Thymus (tissue), 11 donors: ENCODE data around the gene GMIP. TPM values are rescaled to one million over a fixed set of nuclear protein-coding genes. Genes with fewer than 3 reads are reported as not detected.

Source experiments
- DNase-seq, 9 donors: peaks; one replicate each; pipeline ENCODE4 v3.0.0-alpha.2; 2013; ENCODE audit warnings: low spot score in 9 of 9, low read depth in 6 of 9, missing footprints in 1 of 9
- H3K27ac ChIP-seq, 2 donors: one replicate each; pipeline ENCODE4 v1.5.1; 2013; ENCODE audit warnings: control low read depth in 1 of 2, low read depth in 1 of 2, low read length in 1 of 2, mild to moderate bottlenecking in 1 of 2, moderate library complexity in 1 of 2
- H3K27me3 ChIP-seq, 2 donors: one replicate each; pipeline ENCODE4 v1.5.1; 2013; ENCODE audit warnings: low read length in 1 of 2; ENCODE audit not compliant: control insufficient read depth in 2 of 2, insufficient read depth in 1 of 2
- H3K36me3 ChIP-seq, 2 donors: one replicate each; pipeline ENCODE4 v1.5.1; 2013; ENCODE audit warnings: low read length in 1 of 2, mild to moderate bottlenecking in 1 of 2, moderate library complexity in 1 of 2; ENCODE audit not compliant: control insufficient read depth in 2 of 2, insufficient read depth in 2 of 2
- H3K4me1 ChIP-seq, 2 donors: one replicate each; pipeline ENCODE4 v1.5.1; 2013; ENCODE audit warnings: low read length in 2 of 2; ENCODE audit not compliant: control insufficient read depth in 2 of 2, insufficient read depth in 2 of 2
- H3K4me3 ChIP-seq, 2 donors: one replicate each; pipeline ENCODE4 v1.5.1; 2013; ENCODE audit warnings: low read length in 2 of 2, control low read depth in 1 of 2, mild to moderate bottlenecking in 1 of 2
- H3K9me3 ChIP-seq, 2 donors: one replicate each; pipeline ENCODE4 v1.5.1; 2013; ENCODE audit warnings: low read length in 1 of 2, mild to moderate bottlenecking in 1 of 2; ENCODE audit not compliant: control insufficient read depth in 2 of 2, insufficient read depth in 1 of 2
- WGBS: extraction: QIAGEN DNeasy Blood & Tissue Kit; methylation state at CpG from one replicate; pipeline ENCODE4 v1.1.7; 2013; 5-methylcytosine and 5-hydroxymethylcytosine counted together
- polyA plus RNA-seq: library from polyadenylated mRNA; stranded (reverse); fragments of 200-250 nt; gene quantifications from one replicate; pipeline ENCODE4 v1.2.3, GENCODE V29; 2013
- total RNA-seq: library from RNA; stranded (reverse); fragments of 120-200 nt; gene quantifications from one replicate; pipeline ENCODE4 v1.2.4, GENCODE V29; 2013
- donor health status: healthy.

The GMIP gene
- total and polyA plus RNA-seq, 2 donors: 16.6 to 37.3 TPM

- WGBS: 90% methylated on average over 18 of the region's 18 CpGs
- peak in 2 of 9 donors; percentile 24 to 56 for DNase-seq
- H3K27ac ChIP-seq: peak overlapping the region in 1 of 2 donors; percentile 86
Measured at GRCh38 chr19:19661675-19662251, 18.3 kb upstream of the GMIP start.

DNA sequence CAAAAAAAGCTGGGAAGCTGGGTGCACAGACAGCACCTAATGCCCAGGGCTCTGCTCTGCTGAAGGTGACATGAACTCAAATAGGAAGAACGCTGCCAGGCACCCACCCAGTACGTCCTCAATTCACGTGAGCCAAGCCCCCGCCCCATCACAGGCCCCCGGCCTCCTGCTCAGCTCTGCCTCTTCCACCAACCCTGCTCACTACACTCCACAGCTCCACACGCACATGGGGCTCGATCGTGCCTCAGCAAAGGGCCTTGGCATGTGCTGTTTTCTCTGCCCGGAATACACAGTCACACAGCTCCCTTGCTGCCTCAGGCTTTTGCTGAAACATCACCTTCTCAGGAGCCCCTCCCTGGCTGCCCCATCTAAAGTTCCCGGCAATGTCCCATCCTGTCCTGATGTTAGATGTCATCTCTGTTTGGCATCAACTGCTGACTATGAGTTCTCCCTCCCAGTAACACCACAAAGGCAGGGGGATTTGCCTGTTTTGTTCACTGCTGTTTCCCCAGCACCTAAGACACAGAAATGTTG is 17.8 kb upstream of the GMIP start:
- WGBS: 96% methylated on average over 10 of the region's 10 CpGs
- no peak for DNase-seq
- Histone ChIP-seq H3K9me3 (peaks cover 0 to 9% of the 10 kb centered on the region in 2 donors), H3K4me3 (no peak overlapping the region), H3K27me3 (no peaks in the 10 kb centered on the region), H3K36me3 (peaks cover 39 to 42% of the 10 kb centered on the region in 2 donors), H3K4me1 (peaks cover 6 to 23% of the 10 kb centered on the region in 2 donors), H3K27ac (peak overlapping the region in 1 of 2 donors; percentile 14)

More at GRCh38 chr19:19661675-19662251, 18.3 kb upstream of the GMIP start:
- peaks cover 0 to 15% of the 10 kb centered on the region in 2 donors for H3K9me3 ChIP-seq
- peak overlapping the region in 1 of 2 donors; percentile 67 for H3K4me3 ChIP-seq
- H3K36me3 ChIP-seq: peaks cover 34 to 37% of the 10 kb centered on the region in 2 donors
- H3K4me1 ChIP-seq: peaks cover 6 to 25% of the 10 kb centered on the region in 2 donors
- H3K27me3 ChIP-seq: no peaks in the 10 kb centered on the region

- H3K27me3 ChIP-seq: no peaks in the 10 kb centered on the region
- peaks cover 0 to 3% of the 10 kb centered on the region in 2 donors for H3K9me3 ChIP-seq
- 97% methylated on average over 17 of the region's 17 CpGs for WGBS
- no peak for DNase-seq
- no peak overlapping the region for H3K27ac ChIP-seq
- H3K4me1 ChIP-seq: peaks cover 6 to 23% of the 10 kb centered on the region in 2 donors
- H3K4me3 ChIP-seq: no peak overlapping the region
- peaks cover 54 to 57% of the 10 kb centered on the region in 2 donors for H3K36me3 ChIP-seq
Measured at GRCh38 chr19:19659646-19660245, 16.3 kb upstream of the GMIP start.

DNA sequence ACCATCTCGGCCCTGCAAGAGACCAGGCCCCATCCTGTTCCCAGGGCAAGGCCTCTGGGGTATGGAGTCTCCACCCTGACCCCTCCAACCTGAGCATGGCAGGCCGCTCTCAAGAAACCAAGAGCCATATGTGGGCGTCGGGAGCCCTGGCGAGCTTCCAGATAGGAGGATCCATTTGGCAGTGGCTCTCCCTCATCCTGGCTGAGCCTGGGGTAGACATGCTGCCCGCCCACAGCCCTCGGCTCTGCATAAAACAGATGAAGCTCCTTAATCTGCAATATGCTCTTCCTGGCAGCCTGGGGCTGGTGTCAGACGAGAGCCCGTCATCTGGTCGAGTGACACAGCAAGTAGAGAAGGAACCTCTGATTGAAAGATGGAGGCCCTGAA is 13.9 kb upstream of the GMIP start:
- WGBS: 96% methylated on average over 10 of the region's 10 CpGs
- no peak for DNase-seq
- no peak overlapping the region for H3K4me3 ChIP-seq

DNA sequence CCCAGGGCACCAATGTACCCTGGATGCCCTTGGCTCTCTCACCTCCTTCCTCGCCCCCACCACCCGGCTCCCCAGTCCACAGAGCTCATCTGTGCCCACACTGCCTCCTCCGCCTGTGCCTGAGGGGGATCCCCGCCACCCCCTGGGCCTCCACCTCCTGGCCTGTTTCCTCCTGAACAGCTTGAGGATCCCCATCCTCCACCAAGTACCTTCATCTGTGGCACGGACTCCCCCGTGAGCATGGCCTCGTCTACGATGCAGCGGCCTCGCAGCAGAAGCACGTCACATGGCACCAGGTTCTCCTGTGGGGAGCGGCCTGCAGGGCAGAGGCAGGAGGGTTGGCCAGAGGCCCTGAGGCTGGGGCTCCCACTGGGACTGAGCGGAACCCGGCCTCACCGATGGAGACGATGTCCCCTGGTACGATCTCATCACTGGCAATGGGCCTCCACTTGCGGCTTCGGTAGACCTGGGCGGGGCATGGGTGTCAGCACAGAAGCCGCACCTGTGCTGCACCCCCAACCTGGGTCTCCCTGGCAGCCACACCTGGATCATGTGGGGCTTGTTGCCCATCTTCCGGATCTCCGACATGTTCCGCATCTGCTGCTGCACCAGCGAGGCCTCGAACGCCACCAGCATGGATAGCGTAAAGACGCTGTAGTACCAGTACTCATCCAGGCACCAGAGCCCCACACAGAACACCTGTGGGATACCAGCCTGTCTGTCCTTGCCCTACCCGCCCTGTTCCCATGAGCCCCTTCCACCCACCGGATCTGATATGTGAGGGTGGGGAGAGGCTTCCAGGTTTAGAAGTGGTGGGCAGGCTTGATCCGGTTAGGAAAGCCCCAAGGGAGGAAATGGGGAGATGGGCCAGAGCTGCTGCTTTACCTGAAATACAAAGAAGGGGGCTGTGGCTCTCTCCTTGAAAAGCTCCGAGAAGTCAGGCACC is 13.3 kb upstream of the GMIP start:
- Histone ChIP-seq H3K36me3 (peaks cover 84 to 85% of the 10 kb centered on the region in 2 donors), H3K27me3 (no peaks in the 10 kb centered on the region), H3K4me1 (peaks cover 0 to 5% of the 10 kb centered on the region in 2 donors), H3K4me3 (no peak overlapping the region), H3K9me3 (no peaks in the 10 kb centered on the region), H3K27ac (no peak overlapping the region)
- no peak for DNase-seq
- WGBS: 97% methylated on average over 33 of the region's 33 CpGs

More for the DNA sequence above, 13.9 kb upstream of the GMIP start:
- Histone ChIP-seq H3K9me3 (no peaks in the 10 kb centered on the region), H3K4me1 (peaks cover 0 to 12% of the 10 kb centered on the region in 2 donors), H3K36me3 (peaks cover 77 to 79% of the 10 kb centered on the region in 2 donors), H3K27me3 (no peaks in the 10 kb centered on the region), H3K27ac (no peak overlapping the region)

DNA sequence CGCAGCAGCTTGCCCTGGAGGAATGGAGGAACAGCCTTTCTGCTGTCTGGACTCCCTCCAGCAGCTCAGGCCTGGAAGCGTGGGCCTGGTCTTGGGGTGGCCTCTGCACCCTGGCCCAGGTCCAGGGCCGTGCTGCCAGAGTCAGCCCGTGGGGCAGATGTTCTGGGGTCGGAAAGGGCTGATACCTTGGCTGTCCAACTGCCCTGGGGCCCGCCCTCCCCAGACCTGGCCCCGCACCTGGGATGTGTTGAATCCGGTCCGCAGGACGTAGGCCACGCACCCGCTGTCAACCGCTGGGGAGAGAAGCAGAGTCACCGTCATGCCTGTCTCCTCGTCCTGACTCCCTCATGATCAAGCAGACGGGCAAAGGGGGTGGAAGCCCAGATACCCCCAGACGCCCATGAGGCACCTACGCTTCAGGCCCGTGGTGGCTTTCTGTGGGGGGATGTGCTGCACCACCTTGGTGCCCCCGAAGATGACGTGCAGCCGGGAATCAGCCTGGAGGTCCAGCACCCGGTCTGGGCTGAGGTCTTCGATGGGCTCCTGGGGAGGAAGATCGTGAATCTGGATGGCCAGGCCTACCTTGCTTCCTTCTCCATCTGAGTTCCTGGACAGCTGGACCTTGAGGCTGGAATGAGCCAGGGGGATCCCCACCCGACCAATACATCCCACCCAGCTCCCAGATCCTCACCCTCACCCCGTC is 12.3 kb upstream of the GMIP start:
- 98% methylated on average over 27 of the region's 27 CpGs for WGBS
- H3K4me1 ChIP-seq: no peaks in the 10 kb centered on the region
- H3K27me3 ChIP-seq: no peaks in the 10 kb centered on the region
- no peak for DNase-seq
- no peak overlapping the region for H3K27ac ChIP-seq
- H3K4me3 ChIP-seq: no peak overlapping the region
- peaks cover 91 to 93% of the 10 kb centered on the region in 2 donors for H3K36me3 ChIP-seq
- H3K9me3 ChIP-seq: no peaks in the 10 kb centered on the region

- H3K4me3 ChIP-seq: no peak overlapping the region
- no peak for DNase-seq
- no peak overlapping the region for H3K27ac ChIP-seq
- no peaks in the 10 kb centered on the region for H3K9me3 ChIP-seq
- H3K4me1 ChIP-seq: no peaks in the 10 kb centered on the region
- H3K27me3 ChIP-seq: no peaks in the 10 kb centered on the region
- H3K36me3 ChIP-seq: peaks cover 98 to 100% of the 10 kb centered on the region in 2 donors
- WGBS: 97% methylated on average over 22 of the region's 22 CpGs
Measured at GRCh38 chr19:19655051-19655594, 11.7 kb upstream of the GMIP start.

GRCh38 chr19:19654441-19654840 is 11.0 kb upstream of the GMIP start:
- no peak overlapping the region for H3K4me3 ChIP-seq
- H3K27ac ChIP-seq: no peak overlapping the region
- no peak for DNase-seq
- H3K27me3 ChIP-seq: no peaks in the 10 kb centered on the region
- 98% methylated on average over 15 of the region's 15 CpGs for WGBS
- H3K36me3 ChIP-seq: peaks cover 97 to 100% of the 10 kb centered on the region in 2 donors
- H3K9me3 ChIP-seq: no peaks in the 10 kb centered on the region
- no peaks in the 10 kb centered on the region for H3K4me1 ChIP-seq
